ENCODE data around the gene FBXO40.

- TF ChIP-seq POLR2A (IDR thresholded peaks at IDR 0.05) (no peak), CTCF (IDR thresholded peaks at IDR 0.05) (no peak), POLR2AphosphoS5 (IDR thresholded peaks at IDR 0.05) (no peak)
Measured at GRCh38 chr3:121545049-121545573, 48.1 kb upstream of the FBXO40 start.

Measured in stomach (tissue), 4 donors.